ENCODE measurements around the gene BTBD7. TPM values are rescaled to one million over a fixed set of nuclear protein-coding genes. Genes with fewer than 3 reads are reported as not detected.

Gene BTBD7
- total and polyA plus RNA-seq, 2 donors (not counting 3 experiments of a cell fraction or from before 2014, with no cell fraction given) = 20.9 to 50.2 TPM

DNA sequence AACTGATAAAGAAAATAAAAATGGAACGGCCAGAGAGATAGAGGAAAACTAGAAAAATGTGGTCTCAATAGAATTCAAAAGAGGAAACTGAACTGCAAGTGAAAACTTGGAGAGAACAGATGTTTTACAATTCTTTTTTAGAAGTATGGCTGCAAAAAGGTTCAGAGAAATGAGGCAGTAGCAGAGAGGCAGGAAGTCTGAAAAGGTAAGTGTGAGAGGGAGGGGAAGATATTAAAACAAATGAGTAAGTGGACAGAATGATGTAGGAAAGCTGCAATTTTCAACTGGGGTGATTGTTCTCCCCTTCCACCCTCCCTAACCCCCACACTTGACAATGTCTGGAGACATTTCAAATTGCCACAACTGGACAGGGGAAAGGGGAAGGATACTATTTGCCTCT lies 12.9 kb downstream of the BTBD7 start:
- Histone ChIP-seq H3K9me1 (replicated peaks; ENCODE audit: control insufficient read depth, extremely low read depth, insufficient read depth, low read length) (no peaks in the 10 kb centered on the region), H4K20me1 (replicated peaks; ENCODE audit: control insufficient read depth, extremely low read depth, insufficient read depth, low read length) (peaks cover 16% of the 10 kb centered on the region), H3K4me2 (ENCODE audit: insufficient read depth, low read length) (peak overlapping the region; percentile 21), H3K36me3 (ENCODE audit: control insufficient read depth in 2 of 2, extremely low read depth in 1 of 2, insufficient read depth in 2 of 2, low read length in 2 of 2) (no peaks in the 10 kb centered on the region), H3K4me3 (replicated peaks in 1 of 3; ENCODE audit: insufficient read depth in 1 of 3, low read depth in 1 of 3, low read length in 3 of 3) (no peak overlapping the region), H3K27ac (ENCODE audit: insufficient read depth, low read depth, low read length) (no peak overlapping the region), H2AFZ (ENCODE audit: low read depth, low read length) (no peak overlapping the region), H3K9me3 (replicated peaks; ENCODE audit: control insufficient read depth, insufficient read depth, low read length) (no peaks in the 10 kb centered on the region), H3K79me2 (ENCODE audit: control insufficient read depth, insufficient read depth, low read length) (peaks cover 91% of the 10 kb centered on the region), H3K27me3 (ENCODE audit: control insufficient read depth in 2 of 2, insufficient read depth in 2 of 2, low read length in 2 of 2) (no peaks in the 10 kb centered on the region), H3K4me1 (ENCODE audit: control insufficient read depth, extremely low read depth, insufficient read depth, low read length) (peaks cover 34% of the 10 kb centered on the region), H3K9ac (replicated peaks; ENCODE audit: extremely low read depth, insufficient read depth, low read length) (no peak overlapping the region)
- BruUV-seq (replicated peaks) = no TSS peak
- no peak for TF ChIP-seq GATA2 (IDR thresholded peaks at IDR 0.05; ENCODE audit: insufficient read depth, insufficient read length, low read depth, low read length)
- intact Hi-C loops (cut with micrococcal nuclease) = no loop called here
- no peak for DNase-seq (ENCODE audit: low read depth, low spot score)
- ChIA-PET CTCF (interaction anchor here (3.7 kb wide), 1 partner anchor 11 kb away, joined by 23 read pairs; no protein-coding TSS in a partner anchor), POLR2A (no interaction called here)
- no peak for FAIRE-seq
- dilution Hi-C loops (cut with MboI; ENCODE audit: extremely low pct_ligation_motif_present, low sequenced_read_pairs) = no loop called here

DNA sequence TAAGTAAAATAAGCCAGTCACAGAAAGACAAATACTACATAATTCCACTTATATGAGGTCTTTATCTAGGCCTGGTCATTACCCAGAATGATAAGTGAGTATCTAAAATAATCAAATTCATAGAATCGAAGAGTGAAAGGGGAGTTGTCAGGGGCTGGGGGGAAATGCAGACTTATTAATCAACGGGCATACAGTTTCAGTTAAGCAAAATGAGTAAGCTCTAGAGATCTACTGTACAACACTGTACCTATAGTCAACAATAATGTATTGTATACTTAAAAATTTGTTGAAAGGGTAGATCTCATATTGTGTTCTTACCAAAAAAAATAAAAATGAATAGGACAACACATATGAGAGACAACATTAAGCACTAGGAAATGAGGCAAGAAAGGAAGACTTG lies 13.3 kb downstream of the BTBD7 start:
- H4K20me1 ChIP-seq (replicated peaks; ENCODE audit: control insufficient read depth, extremely low read depth, insufficient read depth, low read length) = peaks cover 16% of the 10 kb centered on the region
- peak overlapping the region; percentile 21 for H3K4me2 ChIP-seq (ENCODE audit: insufficient read depth, low read length)
- dilution Hi-C loops (cut with MboI; ENCODE audit: extremely low pct_ligation_motif_present, low sequenced_read_pairs) (no loop called here), intact Hi-C loops (cut with micrococcal nuclease) (no loop called here)
- no peak for FAIRE-seq
- no TSS peak for BruUV-seq (replicated peaks)
- H3K79me2 ChIP-seq (ENCODE audit: control insufficient read depth, insufficient read depth, low read length) = peaks cover 89% of the 10 kb centered on the region
- TF ChIP-seq FOS (IDR thresholded peaks at IDR 0.05; ENCODE audit: borderline replicate concordance, insufficient read depth, low read length) (no peak), EZH2 (IDR thresholded peaks at IDR 0.05; ENCODE audit: borderline replicate concordance, low read depth, low read length, severe bottlenecking) (no peak), POLR2A (IDR thresholded peaks at IDR 0.05; ENCODE audit: low read depth, low read length) (no peak), GATA2 (IDR thresholded peaks at IDR 0.05; ENCODE audit: insufficient read depth, insufficient read length, low read depth, low read length) (no peak), POLR2AphosphoS5 (IDR thresholded peaks at IDR 0.05; ENCODE audit: insufficient read depth, low read depth, low read length) (no peak), JUN (IDR thresholded peaks at IDR 0.05; ENCODE audit: borderline replicate concordance, insufficient read depth, insufficient read length, low read depth) (no peak), MYC (IDR thresholded peaks at IDR 0.05; ENCODE audit: low read depth, low read length) (no peak)
- TF ChIP-seq, protein P1, sequence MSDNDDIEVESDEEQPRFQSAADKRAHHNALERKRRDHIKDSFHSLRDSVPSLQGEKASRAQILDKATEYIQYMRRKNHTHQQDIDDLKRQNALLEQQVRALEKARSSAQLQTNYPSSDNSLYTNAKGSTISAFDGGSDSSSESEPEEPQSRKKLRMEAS (IDR thresholded peaks at IDR 0.05; ENCODE audit: insufficient read depth, insufficient read length) = no peak
- TF ChIP-seq, protein P2, sequence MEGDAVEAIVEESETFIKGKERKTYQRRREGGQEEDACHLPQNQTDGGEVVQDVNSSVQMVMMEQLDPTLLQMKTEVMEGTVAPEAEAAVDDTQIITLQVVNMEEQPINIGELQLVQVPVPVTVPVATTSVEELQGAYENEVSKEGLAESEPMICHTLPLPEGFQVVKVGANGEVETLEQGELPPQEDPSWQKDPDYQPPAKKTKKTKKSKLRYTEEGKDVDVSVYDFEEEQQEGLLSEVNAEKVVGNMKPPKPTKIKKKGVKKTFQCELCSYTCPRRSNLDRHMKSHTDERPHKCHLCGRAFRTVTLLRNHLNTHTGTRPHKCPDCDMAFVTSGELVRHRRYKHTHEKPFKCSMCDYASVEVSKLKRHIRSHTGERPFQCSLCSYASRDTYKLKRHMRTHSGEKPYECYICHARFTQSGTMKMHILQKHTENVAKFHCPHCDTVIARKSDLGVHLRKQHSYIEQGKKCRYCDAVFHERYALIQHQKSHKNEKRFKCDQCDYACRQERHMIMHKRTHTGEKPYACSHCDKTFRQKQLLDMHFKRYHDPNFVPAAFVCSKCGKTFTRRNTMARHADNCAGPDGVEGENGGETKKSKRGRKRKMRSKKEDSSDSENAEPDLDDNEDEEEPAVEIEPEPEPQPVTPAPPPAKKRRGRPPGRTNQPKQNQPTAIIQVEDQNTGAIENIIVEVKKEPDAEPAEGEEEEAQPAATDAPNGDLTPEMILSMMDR (IDR thresholded peaks at IDR 0.05; ENCODE audit: extremely low read depth in 1 of 2, insufficient read depth in 1 of 2, low read depth in 1 of 2, low read length in 2 of 2) = no peak
- no peak overlapping the region for H3K9ac ChIP-seq (replicated peaks; ENCODE audit: extremely low read depth, insufficient read depth, low read length)
- H3K4me3 ChIP-seq (replicated peaks in 1 of 3; ENCODE audit: insufficient read depth in 1 of 3, low read depth in 1 of 3, low read length in 3 of 3) = no peak overlapping the region
- no peak overlapping the region for H2AFZ ChIP-seq (ENCODE audit: low read depth, low read length)
- ChIA-PET CTCF (interaction anchor here (3.7 kb wide), 1 partner anchor 12 kb away, joined by 23 read pairs; no protein-coding TSS in a partner anchor), POLR2A (no interaction called here)
- no peak for DNase-seq (ENCODE audit: low read depth, low spot score)
- H3K27me3 ChIP-seq (ENCODE audit: control insufficient read depth in 2 of 2, insufficient read depth in 2 of 2, low read length in 2 of 2) = no peaks in the 10 kb centered on the region
- H3K9me1 ChIP-seq (replicated peaks; ENCODE audit: control insufficient read depth, extremely low read depth, insufficient read depth, low read length) = no peaks in the 10 kb centered on the region
- H3K36me3 ChIP-seq (ENCODE audit: control insufficient read depth in 2 of 2, extremely low read depth in 1 of 2, insufficient read depth in 2 of 2, low read length in 2 of 2) = no peaks in the 10 kb centered on the region
- H3K4me1 ChIP-seq (ENCODE audit: control insufficient read depth, extremely low read depth, insufficient read depth, low read length) = peaks cover 34% of the 10 kb centered on the region
- no peak overlapping the region for H3K27ac ChIP-seq (ENCODE audit: insufficient read depth, low read depth, low read length)
- H3K9me3 ChIP-seq (replicated peaks; ENCODE audit: control insufficient read depth, insufficient read depth, low read length) = no peaks in the 10 kb centered on the region

All from endothelial cell of umbilical vein (primary cell).